T-helper 2 cell treated with Interferon-gamma antibody and Interleukin-4, amounts not matched to agents 5 μg/mL and 100 μg/mL, for 36 hours (primary cell): ENCODE data around the gene SLC17A2.

ENCODE experiments used
- DNase-seq: peaks from one replicate; pipeline ENCODE4 v3.0.0; 2021; ENCODE audit warnings: low spot score
- H3K27ac Mint-ChIP-seq: one replicate; pipeline ENCODE4 v1.8.0; 2021; ENCODE audit warnings: mild to moderate bottlenecking, mixed read lengths
- H3K27me3 Mint-ChIP-seq: one replicate; pipeline ENCODE4 v1.8.0; 2021; ENCODE audit warnings: low read depth, mixed read lengths
- H3K36me3 Mint-ChIP-seq: one replicate; pipeline ENCODE4 v1.8.0; 2021; ENCODE audit warnings: low read depth, mixed read lengths
- H3K4me1 Mint-ChIP-seq: one replicate; pipeline ENCODE4 v1.8.0; 2021; ENCODE audit warnings: low read depth, mixed read lengths
- H3K4me3 Mint-ChIP-seq: one replicate; pipeline ENCODE4 v1.8.0; 2022; ENCODE audit warnings: mild to moderate bottlenecking, moderate library complexity, mixed read lengths
- H3K9me3 Mint-ChIP-seq: one replicate; pipeline ENCODE4 v1.8.0; 2021; ENCODE audit warnings: mixed read lengths

Gene SLC17A2

GRCh38 chr6:25875926-25876602 is 54.4 kb downstream of the SLC17A2 start:
- no peaks in the 10 kb centered on the region for H3K9me3 Mint-ChIP-seq
- peak overlapping the region; percentile 68 for H3K4me3 Mint-ChIP-seq
- H3K27ac Mint-ChIP-seq = peak overlapping the region; percentile 39
- no peak for DNase-seq
- H3K4me1 Mint-ChIP-seq = peaks cover 44% of the 10 kb centered on the region
- H3K27me3 Mint-ChIP-seq = peaks cover 2% of the 10 kb centered on the region
- H3K36me3 Mint-ChIP-seq = no peaks in the 10 kb centered on the region

GRCh38 chr6:25875563-25875905 is 55.0 kb downstream of the SLC17A2 start:
- H3K27me3 Mint-ChIP-seq = peaks cover 2% of the 10 kb centered on the region
- peak overlapping the region; percentile 68 for H3K4me3 Mint-ChIP-seq
- DNase-seq = no peak
- H3K36me3 Mint-ChIP-seq = no peaks in the 10 kb centered on the region
- H3K9me3 Mint-ChIP-seq = no peaks in the 10 kb centered on the region
- no peak overlapping the region for H3K27ac Mint-ChIP-seq
- H3K4me1 Mint-ChIP-seq = peaks cover 46% of the 10 kb centered on the region

GRCh38 chr6:25874822-25875562 is 55.5 kb downstream of the SLC17A2 start:
- Mint-ChIP-seq H3K4me1 (peaks cover 51% of the 10 kb centered on the region), H3K9me3 (no peaks in the 10 kb centered on the region), H3K27me3 (peaks cover 2% of the 10 kb centered on the region), H3K4me3 (peak overlapping the region; percentile 68), H3K36me3 (no peaks in the 10 kb centered on the region), H3K27ac (peak overlapping the region; percentile 73)
- no peak for DNase-seq

GRCh38 chr6:25874118-25874517 is 56.4 kb downstream of the SLC17A2 start, which contains the start of gene SLC17A3:
Gene SLC17A3, minus strand, starts transcription at chr6:25874243. Its CDS starts 5,856 bp downstream, at chr6:25868387.
- Mint-ChIP-seq H3K9me3 (no peaks in the 10 kb centered on the region), H3K27ac (peak within 1 kb of the TSS; percentile 73), H3K4me3 (peak within 1 kb of the TSS; percentile 68), H3K4me1 (peaks cover 50% of the 10 kb centered on the region), H3K27me3 (peaks cover 2% of the 10 kb centered on the region), H3K36me3 (no peaks in the 10 kb centered on the region)
- no peak for DNase-seq

- Mint-ChIP-seq H3K27ac (peak overlapping the region; percentile 17), H3K4me1 (peaks cover 52% of the 10 kb centered on the region)
- no peak for DNase-seq
These were observed 57.7 kb downstream of the SLC17A2 start for GRCh38 chr6:25872814-25873213.

GRCh38 chr6:25869840-25870239 is 60.7 kb downstream of the SLC17A2 start:
- H3K36me3 Mint-ChIP-seq = no peaks in the 10 kb centered on the region
- no peak overlapping the region for H3K27ac Mint-ChIP-seq
- peaks cover under 1% of the 10 kb centered on the region for H3K27me3 Mint-ChIP-seq
- no peak overlapping the region for H3K4me3 Mint-ChIP-seq
- H3K9me3 Mint-ChIP-seq = peaks cover under 1% of the 10 kb centered on the region
- DNase-seq = no peak
- peaks cover 56% of the 10 kb centered on the region for H3K4me1 Mint-ChIP-seq

More at GRCh38 chr6:25872814-25873213, 57.7 kb downstream of the SLC17A2 start:
- no peaks in the 10 kb centered on the region for H3K9me3 Mint-ChIP-seq
- H3K4me3 Mint-ChIP-seq = no peak overlapping the region
- H3K36me3 Mint-ChIP-seq = no peaks in the 10 kb centered on the region
- H3K27me3 Mint-ChIP-seq = no peaks in the 10 kb centered on the region

GRCh38 chr6:25868436-25869183 is 61.9 kb downstream of the SLC17A2 start:
- H3K9me3 Mint-ChIP-seq = peaks cover 12% of the 10 kb centered on the region
- no peak for DNase-seq
- peaks cover 2% of the 10 kb centered on the region for H3K27me3 Mint-ChIP-seq
- no peak overlapping the region for H3K4me3 Mint-ChIP-seq
- H3K36me3 Mint-ChIP-seq = peaks cover 11% of the 10 kb centered on the region
- peaks cover 53% of the 10 kb centered on the region for H3K4me1 Mint-ChIP-seq
- H3K27ac Mint-ChIP-seq = no peak overlapping the region

- H3K9me3 Mint-ChIP-seq = peaks cover 12% of the 10 kb centered on the region
- H3K4me3 Mint-ChIP-seq = peak overlapping the region; percentile 55
- H3K4me1 Mint-ChIP-seq = peaks cover 43% of the 10 kb centered on the region
- DNase-seq = no peak
- H3K36me3 Mint-ChIP-seq = peaks cover 11% of the 10 kb centered on the region
- peak overlapping the region; percentile 64 for H3K27ac Mint-ChIP-seq
- H3K27me3 Mint-ChIP-seq = peaks cover 2% of the 10 kb centered on the region
These were observed 64.5 kb downstream of the SLC17A2 start for GRCh38 chr6:25866011-25866410.

GRCh38 chr6:25863360-25863759 is 67.1 kb downstream of the SLC17A2 start:
- Mint-ChIP-seq H3K4me3 (no peak overlapping the region), H3K9me3 (peaks cover 12% of the 10 kb centered on the region), H3K4me1 (peaks cover 36% of the 10 kb centered on the region), H3K27ac (no peak overlapping the region), H3K27me3 (peaks cover 6% of the 10 kb centered on the region), H3K36me3 (peaks cover 11% of the 10 kb centered on the region)
- no peak for DNase-seq
